Astrocyte (in vitro differentiated cells and primary cell): ENCODE data around the gene ELP6. TPM values are rescaled to one million over a fixed set of nuclear protein-coding genes. Genes with fewer than 3 reads are reported as not detected.
A peak's percentile ranks its signal among the peaks of the same experiment; 100 is the strongest.

Experiments
- DNase-seq: peaks from one replicate; pipeline ENCODE4 v3.0.0-alpha.2; 2010; ENCODE audit warnings: low read depth
- FAIRE-seq: peaks from 2 replicates; lab custom pipeline; 2011; peaks lifted over from hg19 to GRCh38; lab: Jason Lieb, UNC
- H2AFZ ChIP-seq: 2 replicates; pipeline ENCODE4 v1.6.0; 2012; ENCODE audit warnings: low read depth, low read length, inconsistent platforms
- H3K27ac ChIP-seq: 2 replicates; pipeline ENCODE4 v1.5.1; 2011; ENCODE audit warnings: low read depth, low read length, inconsistent platforms
- H3K27me3 ChIP-seq: 2 replicates; pipeline ENCODE4 v1.6.0; 2011; ENCODE audit warnings: low read length, inconsistent platforms; ENCODE audit not compliant: insufficient read depth
- H3K36me3 ChIP-seq: 2 replicates; pipeline ENCODE4 v1.5.1; 2011; ENCODE audit warnings: low read length, inconsistent platforms; ENCODE audit not compliant: insufficient read depth
- H3K4me1 ChIP-seq: 2 replicates; pipeline ENCODE4 v1.5.1; 2011; ENCODE audit warnings: low read length, inconsistent platforms; ENCODE audit not compliant: insufficient read depth
- H3K4me2 ChIP-seq: 2 replicates; pipeline ENCODE4 v1.6.0; 2012; ENCODE audit warnings: low read length, inconsistent platforms
- H3K4me3 ChIP-seq: 2 replicates; pipeline ENCODE4 v1.5.1; 2011; ENCODE audit warnings: low read depth, mild to moderate bottlenecking, low read length, inconsistent platforms; ENCODE audit not compliant: insufficient read depth
- H3K79me2 ChIP-seq: 2 replicates; pipeline ENCODE4 v1.6.0; 2012; ENCODE audit warnings: mild to moderate bottlenecking, low read length, inconsistent platforms; ENCODE audit not compliant: insufficient read depth
- H3K9ac ChIP-seq: 2 replicates; pipeline ENCODE4 v1.6.0; 2012; ENCODE audit warnings: mild to moderate bottlenecking, low read length, inconsistent platforms
- H3K9me3 ChIP-seq: 2 replicates; pipeline ENCODE4 v1.5.1; 2012; ENCODE audit warnings: low read depth, mild to moderate bottlenecking, low read length, inconsistent platforms; ENCODE audit not compliant: insufficient read depth
- H4K20me1 ChIP-seq: 2 replicates; pipeline ENCODE4 v1.6.0; 2012; ENCODE audit warnings: low read length, inconsistent platforms; ENCODE audit not compliant: insufficient read depth
- H3K27ac Mint-ChIP-seq: one replicate; pipeline ENCODE4 v1.8.0; 2021; ENCODE audit warnings: mild to moderate bottlenecking, mixed read lengths; ENCODE audit not compliant: unreplicated experiment
- H3K27me3 Mint-ChIP-seq: one replicate; pipeline ENCODE4 v1.8.0; 2021; ENCODE audit warnings: low read depth, mixed read lengths; ENCODE audit not compliant: unreplicated experiment
- H3K36me3 Mint-ChIP-seq: one replicate; pipeline ENCODE4 v1.8.0; 2021; ENCODE audit warnings: low read depth, mixed read lengths; ENCODE audit not compliant: unreplicated experiment
- H3K4me1 Mint-ChIP-seq: one replicate; pipeline ENCODE4 v1.8.0; 2021; ENCODE audit warnings: low read depth, mixed read lengths; ENCODE audit not compliant: unreplicated experiment
- H3K4me3 Mint-ChIP-seq: one replicate; pipeline ENCODE4 v1.8.0; 2021; ENCODE audit warnings: mild to moderate bottlenecking, moderate library complexity, mixed read lengths; ENCODE audit not compliant: unreplicated experiment
- H3K9me3 Mint-ChIP-seq: one replicate; pipeline ENCODE4 v1.8.0; 2021; ENCODE audit warnings: mild to moderate bottlenecking, mixed read lengths; ENCODE audit not compliant: unreplicated experiment
- EZH2 ChIP-seq: IDR thresholded peaks from 2 replicates; pipeline ENCODE4 v1.6.1; 2012; ENCODE audit warnings: mild to moderate bottlenecking, low read length, inconsistent platforms; ENCODE audit not compliant: insufficient read depth
- total RNA-seq: library from RNA; stranded (reverse); gene quantifications from 2 replicates; pipeline ENCODE4 v1.2.1, GENCODE V29; 2021
- TF ChIP-seq, protein P1 (sequence below): IDR thresholded peaks from 2 replicates; pipeline ENCODE4 v1.5.1; 2011; ENCODE audit warnings: low read depth, mild to moderate bottlenecking, inconsistent platforms, low read length, moderate library complexity; ENCODE audit not compliant: insufficient read depth

The ELP6 gene
- total RNA-seq, 1 donor from 2014 or later: 27.6 TPM

DNA sequence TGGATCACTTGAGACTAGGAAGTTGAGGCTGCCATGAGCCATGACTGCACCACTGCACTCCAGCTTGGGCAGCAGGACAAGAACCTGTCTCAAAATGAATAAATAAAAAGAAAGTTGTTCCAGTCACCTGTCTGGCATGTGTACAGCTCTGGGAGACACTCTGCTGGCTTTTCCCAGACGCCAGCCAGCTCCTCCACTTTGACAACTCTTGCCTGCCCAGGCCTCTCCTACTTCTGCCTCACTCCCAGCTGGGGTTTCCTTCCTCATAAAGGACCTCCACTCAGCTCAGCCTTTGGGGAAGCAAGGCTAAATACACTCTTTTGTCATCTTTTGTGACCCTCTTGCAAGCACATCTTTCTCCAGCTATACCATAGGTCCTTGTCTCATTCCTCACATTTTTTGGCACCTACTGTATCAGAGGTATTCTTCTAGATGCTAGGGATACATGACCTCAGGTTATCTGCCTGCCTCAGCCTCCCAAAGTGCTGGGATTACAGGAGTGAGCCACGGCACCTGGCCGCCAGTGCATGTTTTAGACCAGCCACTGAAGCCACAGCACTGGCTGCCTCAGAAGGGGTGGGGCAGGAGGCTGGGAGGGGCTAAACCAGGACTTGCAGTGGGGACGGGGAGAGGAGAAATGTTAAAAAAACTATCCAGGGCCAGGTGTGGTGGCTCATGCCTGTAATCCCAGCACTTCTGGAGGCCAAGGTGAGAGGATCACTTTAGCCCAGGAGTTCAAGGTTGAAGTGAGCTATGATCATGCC is 10.0 kb upstream of the ELP6 start:
- FAIRE-seq: no peak
- Mint-ChIP-seq H3K9me3 (peaks cover 2% of the 10 kb centered on the region), H3K4me1 (no peaks in the 10 kb centered on the region), H3K27ac (peak overlapping the region; percentile 47), H3K27me3 (peaks cover 4% of the 10 kb centered on the region), H3K36me3 (peaks cover 1% of the 10 kb centered on the region), H3K4me3 (no peak overlapping the region)
- DNase-seq: no peak
- Histone ChIP-seq H4K20me1 (no peaks in the 10 kb centered on the region), H3K27me3 (no peaks in the 10 kb centered on the region), H3K9ac (no peak overlapping the region), H3K79me2 (no peaks in the 10 kb centered on the region), H2AFZ (no peak overlapping the region), H3K4me3 (no peak overlapping the region), H3K36me3 (no peaks in the 10 kb centered on the region), H3K4me2 (no peak overlapping the region), H3K9me3 (no peaks in the 10 kb centered on the region), H3K4me1 (peaks cover 3% of the 10 kb centered on the region), H3K27ac (no peak overlapping the region)
- TF ChIP-seq, protein P1, sequence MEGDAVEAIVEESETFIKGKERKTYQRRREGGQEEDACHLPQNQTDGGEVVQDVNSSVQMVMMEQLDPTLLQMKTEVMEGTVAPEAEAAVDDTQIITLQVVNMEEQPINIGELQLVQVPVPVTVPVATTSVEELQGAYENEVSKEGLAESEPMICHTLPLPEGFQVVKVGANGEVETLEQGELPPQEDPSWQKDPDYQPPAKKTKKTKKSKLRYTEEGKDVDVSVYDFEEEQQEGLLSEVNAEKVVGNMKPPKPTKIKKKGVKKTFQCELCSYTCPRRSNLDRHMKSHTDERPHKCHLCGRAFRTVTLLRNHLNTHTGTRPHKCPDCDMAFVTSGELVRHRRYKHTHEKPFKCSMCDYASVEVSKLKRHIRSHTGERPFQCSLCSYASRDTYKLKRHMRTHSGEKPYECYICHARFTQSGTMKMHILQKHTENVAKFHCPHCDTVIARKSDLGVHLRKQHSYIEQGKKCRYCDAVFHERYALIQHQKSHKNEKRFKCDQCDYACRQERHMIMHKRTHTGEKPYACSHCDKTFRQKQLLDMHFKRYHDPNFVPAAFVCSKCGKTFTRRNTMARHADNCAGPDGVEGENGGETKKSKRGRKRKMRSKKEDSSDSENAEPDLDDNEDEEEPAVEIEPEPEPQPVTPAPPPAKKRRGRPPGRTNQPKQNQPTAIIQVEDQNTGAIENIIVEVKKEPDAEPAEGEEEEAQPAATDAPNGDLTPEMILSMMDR: no peak
- no peak for TF ChIP-seq EZH2

GRCh38 chr3:47522082-47522987 is 8.8 kb upstream of the ELP6 start:
- peaks cover 4% of the 10 kb centered on the region for H3K27me3 Mint-ChIP-seq
- Histone ChIP-seq H3K79me2 (no peaks in the 10 kb centered on the region), H3K9ac (no peak overlapping the region), H3K27me3 (no peaks in the 10 kb centered on the region), H4K20me1 (no peaks in the 10 kb centered on the region), H3K4me1 (peaks cover 3% of the 10 kb centered on the region), H2AFZ (peak overlapping the region; percentile 74), H3K4me2 (peak overlapping the region; percentile 37), H3K36me3 (no peaks in the 10 kb centered on the region), H3K9me3 (no peaks in the 10 kb centered on the region), H3K27ac (no peak overlapping the region), H3K4me3 (no peak overlapping the region)
- no peak overlapping the region for H3K4me3 Mint-ChIP-seq
- no peaks in the 10 kb centered on the region for H3K9me3 Mint-ChIP-seq
- TF ChIP-seq EZH2: no peak
- TF ChIP-seq, protein P1: peak; percentile 91
- peak overlapping the region; percentile 10 for H3K27ac Mint-ChIP-seq
- H3K36me3 Mint-ChIP-seq: peaks cover 1% of the 10 kb centered on the region
- FAIRE-seq (peak; percentile 90), DNase-seq (peak; percentile 77)
- no peaks in the 10 kb centered on the region for H3K4me1 Mint-ChIP-seq
